Thymus (tissue), 14 donors: Measurements from ENCODE around the gene PPP1R15A. TPM values are rescaled to one million over a fixed set of nuclear protein-coding genes. Genes with fewer than 3 reads are reported as not detected.

Source experiments
- DNase-seq, 9 donors: peaks; one replicate each; pipeline ENCODE4 v3.0.0-alpha.2; 2013; ENCODE audit warnings: low spot score in 9 of 9, low read depth in 6 of 9, missing footprints in 1 of 9
- H3K27ac ChIP-seq, 2 donors: one replicate each; pipeline ENCODE4 v1.5.1; 2013; ENCODE audit warnings: control low read depth in 1 of 2, low read depth in 1 of 2, low read length in 1 of 2, mild to moderate bottlenecking in 1 of 2, moderate library complexity in 1 of 2
- H3K27me3 ChIP-seq, 2 donors: one replicate each; pipeline ENCODE4 v1.5.1; 2013; ENCODE audit warnings: low read length in 1 of 2; ENCODE audit not compliant: control insufficient read depth in 2 of 2, insufficient read depth in 1 of 2
- H3K36me3 ChIP-seq, 2 donors: one replicate each; pipeline ENCODE4 v1.5.1; 2013; ENCODE audit warnings: low read length in 1 of 2, mild to moderate bottlenecking in 1 of 2, moderate library complexity in 1 of 2; ENCODE audit not compliant: control insufficient read depth in 2 of 2, insufficient read depth in 2 of 2
- H3K4me1 ChIP-seq, 2 donors: one replicate each; pipeline ENCODE4 v1.5.1; 2013; ENCODE audit warnings: low read length in 2 of 2; ENCODE audit not compliant: control insufficient read depth in 2 of 2, insufficient read depth in 2 of 2
- H3K4me3 ChIP-seq, 2 donors: one replicate each; pipeline ENCODE4 v1.5.1; 2013; ENCODE audit warnings: low read length in 2 of 2, control low read depth in 1 of 2, mild to moderate bottlenecking in 1 of 2
- H3K9me3 ChIP-seq, 2 donors: one replicate each; pipeline ENCODE4 v1.5.1; 2013; ENCODE audit warnings: low read length in 1 of 2, mild to moderate bottlenecking in 1 of 2; ENCODE audit not compliant: control insufficient read depth in 2 of 2, insufficient read depth in 1 of 2
- WGBS: extraction: QIAGEN DNeasy Blood & Tissue Kit; methylation state at CpG from one replicate; pipeline ENCODE4 v1.1.7; 2013; 5-methylcytosine and 5-hydroxymethylcytosine counted together
- long read RNA-seq, 10 donors: transcript quantifications; one replicate each; lab custom pipeline, GENCODE V29; 2026
- polyA plus RNA-seq: library from polyadenylated mRNA; stranded (reverse); fragments of 200-250 nt; gene quantifications from one replicate; pipeline ENCODE4 v1.2.3, GENCODE V29; 2013
- total RNA-seq: library from RNA; stranded (reverse); fragments of 120-200 nt; gene quantifications from one replicate; pipeline ENCODE4 v1.2.4, GENCODE V29; 2013
- donor health status: healthy.

PPP1R15A gene
- 12.1 TPM for total RNA-seq
- 40.0 TPM for polyA plus RNA-seq
- long read RNA-seq, donor 1, result 0 reads
- long read RNA-seq, donor 2, transcript PPP1R15A-202 (1 exons, 1,725 nt), result major isoform, 16 of 45 reads
- long read RNA-seq, donor 2, transcript PPP1R15A-201 (3 exons, 2,378 nt), result minor isoform, 6 of 45 reads
- long read RNA-seq, donor 2, partial matches to known transcripts, result 23 of 45 reads
- long read RNA-seq, donor 2, other reads (novel, unspliced or antisense), result 0 of 45 reads
- long read RNA-seq, donor 3, transcript PPP1R15A-202 (1 exons, 1,725 nt), result minor isoform, 5 of 24 reads
- long read RNA-seq, donor 3, transcript PPP1R15A-201 (3 exons, 2,378 nt), result major isoform, 11 of 24 reads
- long read RNA-seq, donor 3, partial matches to known transcripts, result 8 of 24 reads
- long read RNA-seq, donor 3, other reads (novel, unspliced or antisense), result 0 of 24 reads
- long read RNA-seq, donor 4, transcript PPP1R15A-202 (1 exons, 1,725 nt), result major isoform, 6 of 12 reads
- long read RNA-seq, donor 4, partial matches to known transcripts, result 5 of 12 reads
- long read RNA-seq, donor 4, other reads (novel, unspliced or antisense), result 0 of 12 reads
- long read RNA-seq, donor 5, transcript PPP1R15A-201 (3 exons, 2,378 nt), result minor isoform, 6 of 66 reads
- long read RNA-seq, donor 5, transcript PPP1R15A-202 (1 exons, 1,725 nt), result major isoform, 13 of 66 reads
- long read RNA-seq, donor 5, partial matches to known transcripts, result 47 of 66 reads
- long read RNA-seq, donor 5, other reads (novel, unspliced or antisense), result 0 of 66 reads
- long read RNA-seq, donor 6, transcript PPP1R15A-202 (1 exons, 1,725 nt), result major isoform, 6 of 26 reads
- long read RNA-seq, donor 6, transcript PPP1R15A-201 (3 exons, 2,378 nt), result major isoform, 6 of 26 reads
- long read RNA-seq, donor 6, partial matches to known transcripts, result 14 of 26 reads
- long read RNA-seq, donor 6, other reads (novel, unspliced or antisense), result 0 of 26 reads
- long read RNA-seq, donor 7, transcript PPP1R15A-201 (3 exons, 2,378 nt), result minor isoform, 6 of 35 reads
- long read RNA-seq, donor 7, transcript PPP1R15A-202 (1 exons, 1,725 nt), result major isoform, 9 of 35 reads
- long read RNA-seq, donor 7, partial matches to known transcripts, result 20 of 35 reads
- long read RNA-seq, donor 7, other reads (novel, unspliced or antisense), result 0 of 35 reads
- long read RNA-seq, donor 8, transcript PPP1R15A-202 (1 exons, 1,725 nt), result major isoform, 6 of 6 reads
- long read RNA-seq, donor 8, partial matches to known transcripts, result 0 of 6 reads
- long read RNA-seq, donor 8, other reads (novel, unspliced or antisense), result 0 of 6 reads
- long read RNA-seq, donor 9, partial matches to known transcripts, result 0 of 4 reads
- long read RNA-seq, donor 9, other reads (novel, unspliced or antisense), result 0 of 4 reads
- long read RNA-seq, donor 10, partial matches to known transcripts, result 27 of 30 reads
- long read RNA-seq, donor 10, other reads (novel, unspliced or antisense), result 0 of 30 reads

- peak within 1 kb of the TSS; percentile 82 to 89 for H3K4me3 ChIP-seq
- peak; percentile 93 to 98 (median 95) for DNase-seq
- H3K36me3 ChIP-seq, result peaks cover 22% of the 10 kb centered on the region in 2 donors
- H3K9me3 ChIP-seq, result no peaks in the 10 kb centered on the region
- peaks cover 20 to 48% of the 10 kb centered on the region in 2 donors for H3K4me1 ChIP-seq
- H3K27me3 ChIP-seq, result peaks cover 0 to 12% of the 10 kb centered on the region in 2 donors
- WGBS, result under 1% methylated on average over 53 of the region's 53 CpGs
- peak within 1 kb of the TSS; percentile 99 for H3K27ac ChIP-seq
Observed at GRCh38 chr19:48872182-48872883, at the start of gene PPP1R15A. PPP1R15A (plus strand) TSS chr19:48872421; CDS start chr19:48873234, 813 bp downstream.

- Histone ChIP-seq H3K27me3 (no peaks in the 10 kb centered on the region), H3K4me3 (no peak overlapping the region), H3K4me1 (peaks cover 0 to 4% of the 10 kb centered on the region in 2 donors), H3K9me3 (no peaks in the 10 kb centered on the region), H3K27ac (no peak overlapping the region), H3K36me3 (no peaks in the 10 kb centered on the region)
- WGBS, result 100% methylated on average over 2 of the region's 2 CpGs
- DNase-seq, result no peak
Observed at GRCh38 chr19:48822514-48822913, 49.7 kb upstream of the PPP1R15A start.

GRCh38 chr19:48826606-48827020 is 45.6 kb upstream of the PPP1R15A start:
- Histone ChIP-seq H3K27me3 (no peaks in the 10 kb centered on the region), H3K4me3 (no peak overlapping the region), H3K9me3 (no peaks in the 10 kb centered on the region), H3K27ac (no peak overlapping the region), H3K4me1 (no peaks in the 10 kb centered on the region), H3K36me3 (no peaks in the 10 kb centered on the region)
- WGBS, result 95% methylated on average over 8 of the region's 8 CpGs
- no peak for DNase-seq

GRCh38 chr19:48830088-48830487 is 42.1 kb upstream of the PPP1R15A start:
- no peak overlapping the region for H3K27ac ChIP-seq
- no peaks in the 10 kb centered on the region for H3K27me3 ChIP-seq
- WGBS, result 97% methylated on average over 9 of the region's 9 CpGs
- no peaks in the 10 kb centered on the region for H3K36me3 ChIP-seq
- no peak overlapping the region for H3K4me3 ChIP-seq
- no peaks in the 10 kb centered on the region for H3K9me3 ChIP-seq
- H3K4me1 ChIP-seq, result no peaks in the 10 kb centered on the region
- DNase-seq, result no peak

- Histone ChIP-seq H3K27ac (no peak overlapping the region), H3K27me3 (peaks cover 0 to 3% of the 10 kb centered on the region in 2 donors), H3K4me3 (no peak overlapping the region), H3K9me3 (peaks cover 0 to 1% of the 10 kb centered on the region in 2 donors), H3K36me3 (no peaks in the 10 kb centered on the region), H3K4me1 (peaks cover 2 to 7% of the 10 kb centered on the region in 2 donors)
- no peak for DNase-seq
- WGBS, result 98% methylated on average over 4 of the region's 4 CpGs
Observed at GRCh38 chr19:48830965-48831364, 41.3 kb upstream of the PPP1R15A start.

- Histone ChIP-seq H3K4me3 (no peak overlapping the region), H3K36me3 (no peaks in the 10 kb centered on the region), H3K27ac (no peak overlapping the region), H3K9me3 (peaks cover 0 to 4% of the 10 kb centered on the region in 2 donors), H3K4me1 (peaks cover 15 to 22% of the 10 kb centered on the region in 2 donors), H3K27me3 (peaks cover 2 to 22% of the 10 kb centered on the region in 2 donors)
- WGBS, result 78% methylated on average over 5 of the region's 5 CpGs
- no peak for DNase-seq
Observed at GRCh38 chr19:48833049-48833448, 39.2 kb upstream of the PPP1R15A start.

GRCh38 chr19:48833977-48834376 is 38.2 kb upstream of the PPP1R15A start:
- no peak for DNase-seq
- whole genome bisulfite sequencing, result 94% methylated on average over 5 of the region's 5 CpGs

GRCh38 chr19:48835734-48836088 is 36.5 kb upstream of the PPP1R15A start:
- peaks cover 0 to 4% of the 10 kb centered on the region in 2 donors for H3K9me3 ChIP-seq
- H3K27me3 ChIP-seq, result peaks cover 2 to 22% of the 10 kb centered on the region in 2 donors
- WGBS, result under 1% methylated on average over 12 of the region's 12 CpGs
- peaks cover 15 to 22% of the 10 kb centered on the region in 2 donors for H3K4me1 ChIP-seq
- H3K36me3 ChIP-seq, result no peaks in the 10 kb centered on the region
- H3K4me3 ChIP-seq, result peak overlapping the region; percentile 20 to 26
- H3K27ac ChIP-seq, result peak overlapping the region; percentile 9 to 67
- peak; percentile 68 to 94 (median 90) for DNase-seq

More at GRCh38 chr19:48833977-48834376, 38.2 kb upstream of the PPP1R15A start:
- H3K9me3 ChIP-seq, result peaks cover 0 to 4% of the 10 kb centered on the region in 2 donors
- H3K4me3 ChIP-seq, result no peak overlapping the region
- H3K4me1 ChIP-seq, result peaks cover 15 to 22% of the 10 kb centered on the region in 2 donors
- H3K36me3 ChIP-seq, result no peaks in the 10 kb centered on the region
- peaks cover 2 to 22% of the 10 kb centered on the region in 2 donors for H3K27me3 ChIP-seq
- H3K27ac ChIP-seq, result no peak overlapping the region
